NCI-H1048 (cell line): Measurements from ENCODE around the gene KCNJ4.

ENCODE experiments used
- DNase-seq: peaks from one replicate; lab custom pipeline; 2025; lab: John Stamatoyannopoulos, UW

KCNJ4 gene

DNA sequence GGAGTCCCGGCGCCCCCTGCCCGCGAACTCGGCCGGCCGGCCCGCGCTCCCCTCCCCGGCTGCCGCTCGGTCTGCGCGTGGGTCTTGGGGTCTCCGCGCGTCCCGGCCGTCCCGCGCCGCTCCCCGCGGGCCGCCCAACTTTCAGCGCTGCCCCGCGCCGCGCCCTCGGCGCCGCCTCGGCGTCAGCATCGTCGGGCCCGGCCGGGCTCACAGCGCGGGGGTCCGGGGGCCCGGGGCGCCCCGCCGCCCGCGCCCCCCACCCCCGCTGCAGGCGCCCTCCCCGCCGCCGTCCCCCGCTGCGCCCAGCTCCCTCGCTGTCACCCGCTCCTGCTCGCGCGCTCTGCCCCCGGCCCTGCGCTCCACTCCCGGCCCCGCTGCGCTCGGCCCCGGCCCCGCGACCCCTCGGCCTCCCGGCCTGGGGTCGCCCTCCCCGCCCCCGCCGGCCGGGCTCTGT, at the start of gene KCNJ4:
Gene KCNJ4, minus strand, starts transcription at position 124 of the 454 bp plus-strand sequence. CDS start 27,067 bp downstream, outside the sequence.
- no peak for DNase-seq

DNA sequence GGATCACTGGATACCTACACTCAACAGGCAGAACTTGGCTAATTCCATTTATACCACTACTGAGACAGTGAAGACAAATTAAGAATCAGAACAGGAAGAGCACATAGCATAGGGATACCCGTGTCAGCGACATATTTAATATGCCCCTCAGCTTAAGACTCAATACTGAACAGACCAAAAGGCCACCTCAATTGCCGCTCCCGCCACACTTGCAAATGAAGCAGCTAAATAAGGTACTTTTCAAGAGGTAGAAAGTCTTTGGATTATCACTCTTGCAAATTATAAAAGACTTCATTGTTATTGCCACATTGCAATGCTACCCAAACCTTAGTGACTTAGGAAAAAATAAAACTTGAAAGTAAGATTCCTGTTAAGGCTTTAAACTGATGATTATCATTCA, 48.0 kb upstream of the KCNJ4 start:
- no peak for DNase-seq

- DNase-seq: no peak
Measured at GRCh38 chr22:38501797-38502672, 47.0 kb upstream of the KCNJ4 start.

DNA sequence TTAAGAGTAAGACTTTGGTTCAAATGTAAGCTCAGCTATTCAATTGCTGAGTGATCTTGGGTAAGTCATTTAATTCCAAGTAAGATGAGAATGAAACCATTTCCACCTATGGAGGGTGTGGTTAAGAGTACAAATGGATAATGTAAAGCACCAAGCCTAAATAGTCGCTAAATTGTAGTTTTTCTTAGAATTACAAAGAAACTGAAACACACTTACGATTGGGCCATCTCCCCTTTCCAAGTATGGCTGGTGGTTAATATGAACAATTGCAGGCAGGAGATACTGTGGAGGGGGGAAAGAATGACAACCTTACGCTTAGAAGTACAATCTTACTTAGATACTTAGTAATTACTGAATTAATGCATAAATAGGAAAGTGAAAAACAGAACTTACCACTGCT, 42.9 kb upstream of the KCNJ4 start:
- no peak for DNase-seq

GRCh38 chr22:38494939-38495338, 39.9 kb upstream of the KCNJ4 start:
- DNase-seq: no peak

DNA sequence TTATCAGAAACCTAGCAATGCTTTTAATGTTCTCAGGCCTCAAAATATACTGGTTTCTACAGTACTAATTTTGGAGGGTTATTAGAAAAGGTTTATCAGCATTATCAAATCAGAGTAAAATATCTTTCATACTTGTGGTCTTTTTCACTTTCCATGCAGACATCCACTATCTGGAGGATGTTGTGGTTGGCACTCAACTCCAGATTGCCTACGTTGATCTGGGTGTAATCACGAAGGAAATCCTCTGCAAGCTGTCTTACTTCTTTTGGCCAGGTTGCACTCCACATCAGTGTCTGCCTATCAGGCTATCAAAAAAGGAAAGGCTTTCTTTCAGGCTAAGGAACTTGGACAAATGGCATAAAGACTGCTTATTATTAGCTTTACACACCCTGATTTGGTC, 39.5 kb upstream of the KCNJ4 start:
- DNase-seq: no peak

DNA sequence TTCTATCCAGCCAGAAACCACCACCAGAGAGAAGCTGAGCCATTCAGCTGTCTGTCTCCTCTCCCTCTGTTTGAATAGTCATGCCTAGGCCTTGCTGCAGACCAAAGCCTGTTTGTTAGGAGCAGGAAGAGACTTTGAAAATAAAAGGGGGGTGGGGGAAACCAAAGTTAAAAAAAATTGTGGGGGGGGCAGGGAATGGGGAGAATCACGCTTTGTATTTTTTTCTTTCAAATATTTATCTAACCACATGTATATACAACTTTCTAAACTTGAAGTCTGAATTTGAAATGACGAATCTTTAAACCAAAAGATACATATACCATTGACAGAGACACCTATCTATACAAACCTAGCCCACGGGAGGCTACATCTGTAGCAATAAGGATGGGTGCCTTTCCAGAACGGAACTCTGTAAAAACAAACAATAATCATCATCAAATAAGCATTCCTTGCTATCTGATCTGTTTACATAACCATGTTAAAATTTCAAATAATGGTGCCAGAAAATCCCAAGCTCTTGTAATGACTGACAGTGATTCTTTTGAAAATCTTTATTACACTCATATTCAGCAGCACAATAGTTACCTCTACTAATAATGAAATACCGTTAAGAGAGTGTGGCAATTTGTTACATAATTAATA, 36.8 kb upstream of the KCNJ4 start:
- no peak for DNase-seq

DNA sequence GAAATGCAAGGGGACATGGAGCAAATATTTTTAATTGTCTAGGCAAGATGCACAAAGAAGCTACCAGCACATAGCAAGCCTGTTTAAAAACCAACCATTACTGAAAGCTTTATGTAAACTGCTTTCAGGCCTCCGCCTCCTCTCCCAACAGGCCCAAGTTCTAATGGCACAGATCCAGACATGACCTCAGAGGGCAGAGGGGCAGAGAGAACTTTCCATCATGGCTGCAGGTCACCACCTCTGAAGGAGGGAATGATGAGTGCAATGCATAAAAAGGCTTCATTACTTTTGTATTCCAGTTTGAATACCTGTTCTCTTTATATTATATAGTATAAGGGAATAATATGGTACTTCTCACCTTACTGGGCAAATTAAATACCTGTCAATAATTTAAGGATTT, 35.9 kb upstream of the KCNJ4 start:
- no peak for DNase-seq

DNA sequence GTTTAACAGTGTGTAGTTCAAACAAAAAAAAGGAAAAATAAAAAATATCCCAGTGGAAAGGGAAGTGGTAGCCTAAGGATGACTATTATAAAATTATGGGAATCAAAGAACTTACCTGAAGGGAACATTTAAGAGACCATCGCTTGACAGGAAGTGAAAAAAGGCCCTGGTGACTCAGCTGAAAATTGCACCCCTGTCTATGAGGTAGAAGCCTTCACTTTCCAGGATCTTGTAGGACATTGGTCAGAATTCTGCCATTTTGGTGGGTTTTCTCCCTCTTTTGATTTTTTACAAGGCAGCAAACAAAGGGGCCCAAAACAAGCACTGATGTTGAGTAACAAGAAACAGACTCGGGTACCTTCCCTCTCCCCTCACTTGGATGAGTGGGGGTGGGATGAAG, 35.5 kb upstream of the KCNJ4 start:
- DNase-seq: no peak

- no peak for DNase-seq
Measured at GRCh38 chr22:38489561-38490145, 34.7 kb upstream of the KCNJ4 start.

GRCh38 chr22:38489142-38489541, 34.1 kb upstream of the KCNJ4 start:
- no peak for DNase-seq

- DNase-seq: no peak
Measured at GRCh38 chr22:38487946-38488345, 32.9 kb upstream of the KCNJ4 start.

DNA sequence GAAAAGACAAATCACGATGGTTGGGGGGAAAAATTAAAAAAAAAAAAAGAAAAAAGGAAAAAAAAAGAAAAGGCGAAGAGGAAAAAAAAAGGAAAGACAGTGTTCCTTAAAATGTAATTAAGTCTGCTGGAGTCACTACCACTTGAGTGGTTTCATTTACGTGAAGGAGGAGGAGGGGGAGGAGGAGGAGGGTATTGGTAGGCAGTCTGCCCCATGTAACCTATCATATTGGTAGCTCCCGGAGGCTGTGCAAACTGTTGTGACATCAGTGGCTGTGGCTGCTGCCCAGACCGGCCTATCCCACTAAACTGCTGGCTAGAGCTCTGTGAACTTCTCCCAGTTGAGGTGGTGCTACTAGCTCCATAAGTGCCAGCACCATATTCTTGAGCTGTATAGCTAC, 30.8 kb upstream of the KCNJ4 start:
- no peak for DNase-seq

GRCh38 chr22:38484244-38484643, 29.2 kb upstream of the KCNJ4 start:
- no peak for DNase-seq

GRCh38 chr22:38482662-38483308, 27.8 kb upstream of the KCNJ4 start:
- DNase-seq: no peak

DNA sequence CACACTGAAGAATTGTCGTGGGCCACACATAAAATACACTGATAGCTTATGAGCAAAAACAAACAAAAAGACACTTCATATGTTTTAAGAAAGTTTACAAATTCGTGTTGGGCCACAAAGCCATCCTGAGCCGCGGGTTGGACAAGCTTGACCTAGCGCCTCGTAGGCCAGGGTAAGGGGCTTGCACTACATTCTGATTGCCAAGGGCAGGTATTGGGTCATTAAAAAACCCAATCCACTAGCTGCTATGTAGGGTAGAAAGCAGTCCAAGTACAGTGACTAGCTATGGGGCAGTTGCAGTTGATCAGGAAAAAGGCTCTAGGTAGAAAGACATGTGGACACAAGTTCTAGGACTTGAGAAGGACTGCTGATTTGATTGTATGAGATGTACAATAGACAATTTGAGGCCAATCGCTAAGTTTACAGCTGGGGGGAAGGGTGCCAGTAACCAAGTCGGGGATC, 26.9 kb upstream of the KCNJ4 start:
- no peak for DNase-seq

DNA sequence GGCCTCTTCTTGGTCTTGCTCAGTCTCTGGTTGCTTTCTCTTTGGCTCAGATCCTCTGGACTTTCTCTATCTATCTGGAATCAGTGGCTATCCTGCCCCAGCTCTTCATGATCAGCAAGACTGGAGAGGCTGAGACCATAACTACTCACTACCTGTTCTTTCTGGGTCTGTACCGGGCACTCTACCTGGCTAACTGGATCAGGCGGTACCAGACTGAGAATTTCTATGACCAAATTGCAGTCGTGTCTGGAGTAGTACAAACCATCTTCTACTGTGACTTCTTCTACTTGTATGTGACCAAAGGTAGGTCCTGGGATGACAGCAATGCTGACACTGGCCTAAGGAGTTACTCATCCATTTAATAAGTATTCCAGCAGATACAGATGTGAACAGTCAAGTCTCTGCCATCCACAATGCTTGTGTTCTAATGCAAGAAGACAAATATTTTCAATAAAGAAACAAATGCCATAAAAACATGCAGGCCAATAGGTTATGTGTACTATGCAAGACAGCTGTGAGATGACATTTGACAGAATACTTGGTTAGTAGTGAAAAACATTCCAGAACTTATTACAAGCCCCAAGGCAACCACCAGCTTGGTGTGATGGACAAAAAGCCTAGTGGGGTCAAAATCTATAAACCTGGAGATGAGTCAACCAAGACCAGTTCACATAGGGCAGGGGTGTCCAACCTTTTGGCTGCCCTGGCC, 26.3 kb upstream of the KCNJ4 start:
- DNase-seq: no peak

DNA sequence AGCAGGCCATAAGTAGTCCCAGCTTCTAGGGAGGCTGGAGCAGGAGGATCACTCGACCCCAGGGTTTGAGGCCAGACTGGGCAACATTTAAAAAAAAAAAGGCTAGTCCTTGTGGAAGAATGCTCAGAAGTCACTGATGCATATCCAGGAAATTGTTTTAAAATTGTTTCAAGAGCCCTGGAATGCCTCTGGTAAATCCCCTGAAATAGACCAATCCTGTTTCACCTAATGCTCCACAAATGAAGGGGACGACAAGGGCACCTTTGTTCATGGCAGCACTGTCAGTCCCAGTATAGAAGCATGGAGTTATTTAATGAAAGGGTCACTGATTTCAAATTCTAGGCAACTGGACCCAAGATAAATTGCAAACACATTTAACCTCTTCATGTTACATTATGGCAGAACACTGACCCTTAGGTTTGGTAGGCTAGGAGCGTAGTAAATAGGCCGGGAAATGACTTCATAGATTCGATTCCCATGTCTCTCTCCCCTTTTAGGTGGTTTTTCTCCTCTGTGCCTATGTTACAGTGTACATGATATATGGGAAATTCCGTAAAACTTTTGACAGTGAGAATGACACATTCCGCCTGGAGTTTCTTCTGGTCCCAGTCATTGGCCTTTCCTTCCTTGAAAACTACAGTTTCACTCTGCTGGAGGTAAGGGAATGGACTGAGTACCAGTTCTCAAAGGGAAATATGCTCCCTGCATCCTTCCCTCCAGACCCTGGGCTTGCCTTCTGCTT, 24.3 kb upstream of the KCNJ4 start:
- peak; percentile 42 for DNase-seq

- no peak for DNase-seq
Measured at GRCh38 chr22:38477585-38477984, 22.6 kb upstream of the KCNJ4 start.

DNA sequence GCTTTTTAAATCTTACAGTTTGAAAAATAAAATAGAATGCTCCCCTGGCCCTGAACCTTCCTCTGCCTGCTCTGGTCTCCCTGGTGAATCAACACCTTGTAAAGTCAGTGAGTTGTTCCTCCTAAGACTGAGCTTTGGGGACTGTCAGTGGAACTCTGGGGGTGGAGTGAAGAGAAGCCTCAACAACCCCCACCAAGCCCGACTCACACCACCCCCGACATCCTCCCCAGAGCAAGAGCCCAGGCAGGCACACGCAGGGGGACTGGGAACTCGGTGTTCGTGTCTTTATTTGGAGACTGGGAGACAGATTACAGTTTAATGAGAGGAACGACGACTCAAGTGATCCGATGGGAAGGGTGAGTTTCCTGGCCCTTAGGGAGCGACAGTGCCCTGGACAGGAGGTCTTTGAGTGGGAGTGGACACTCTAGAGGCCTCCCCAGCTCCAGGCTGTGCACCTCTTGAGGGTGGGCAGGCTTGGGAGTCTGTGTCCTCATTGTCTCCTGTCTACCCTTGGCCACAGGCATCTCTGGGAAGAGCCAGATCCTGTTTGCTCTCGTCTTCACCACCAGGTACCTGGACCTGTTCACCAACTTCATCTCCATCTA, 19.1 kb upstream of the KCNJ4 start:
- DNase-seq: no peak

DNA sequence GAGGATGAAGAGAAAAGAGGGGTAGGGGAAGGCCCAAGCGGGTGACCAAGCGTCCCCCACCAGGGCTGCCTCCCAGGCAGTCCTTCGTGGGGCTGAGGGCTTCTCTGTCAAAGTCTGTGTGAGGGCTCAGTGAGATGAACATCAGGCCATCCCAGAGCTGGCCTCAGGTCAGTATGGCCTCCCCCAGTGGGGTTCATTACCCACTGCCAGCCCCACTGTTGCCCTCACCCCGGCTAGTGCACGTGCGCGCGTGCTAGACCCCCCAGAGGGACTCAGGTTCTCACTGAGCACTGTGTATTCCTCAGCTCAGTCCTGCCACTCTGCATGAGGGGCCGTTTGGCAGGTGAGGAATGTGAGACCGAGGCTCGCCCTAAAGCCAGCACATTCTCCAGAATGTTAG, 16.2 kb upstream of the KCNJ4 start:
- DNase-seq: no peak
